ENCODE results near the gene TAS2R40. TPM values are rescaled to one million over a fixed set of nuclear protein-coding genes. Genes with fewer than 3 reads are reported as not detected.

Gene TAS2R40
- total RNA-seq, 1 experiment from 2014 or later = not detected

DNA sequence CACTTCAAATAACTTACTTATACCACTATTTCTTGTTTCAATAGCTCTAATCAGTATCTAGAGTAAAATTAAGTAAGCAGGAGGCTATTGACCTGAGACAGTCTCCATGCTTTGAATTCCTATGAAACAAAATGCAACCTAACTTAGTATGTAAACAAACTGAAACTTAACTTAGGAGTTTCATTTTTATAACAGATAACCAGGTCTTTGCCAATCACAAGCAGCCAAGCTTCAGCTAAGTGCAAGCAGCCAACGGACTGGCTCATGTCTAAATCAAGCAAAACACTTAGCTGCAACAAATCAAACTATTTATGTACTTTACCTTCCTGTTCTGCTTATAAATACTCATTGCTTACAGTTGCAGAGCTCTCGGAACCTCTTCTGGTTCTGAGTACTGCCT lies 37.0 kb downstream of the TAS2R40 start:
- POLR2A ChIA-PET (ENCODE audit: unreplicated experiment) = no interaction called here

DNA sequence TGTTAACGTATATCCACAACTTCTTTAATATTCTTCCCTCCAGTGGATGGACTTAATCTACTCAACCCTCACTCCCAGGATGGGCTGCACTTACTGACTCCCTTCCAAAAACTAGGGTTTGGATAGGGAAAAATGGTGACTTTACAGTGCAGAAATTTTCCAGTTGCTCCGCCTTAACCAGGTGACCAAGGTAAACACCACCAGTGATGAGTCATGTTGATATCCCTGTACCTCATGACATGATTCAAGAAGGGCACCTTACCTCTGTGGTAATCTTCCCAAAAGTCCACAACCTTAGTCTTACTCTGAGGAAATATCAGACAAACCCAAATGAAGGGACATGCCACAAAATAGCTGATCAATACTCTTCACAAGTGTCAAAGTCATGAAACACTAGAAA lies 37.9 kb downstream of the TAS2R40 start:
- H3K79me2 ChIP-seq (ENCODE audit: low read length) = peaks cover 16% of the 10 kb centered on the region
- H3K27me3 ChIP-seq (ENCODE audit: low read length) = no peaks in the 10 kb centered on the region
- peaks cover 49% of the 10 kb centered on the region for H3K4me1 ChIP-seq (ENCODE audit: insufficient read depth, low read length)
- intact Hi-C loops (cut with micrococcal nuclease) = no loop called here
- no peak overlapping the region for H3K9ac ChIP-seq (ENCODE audit: low read length)
- H3K4me3 ChIP-seq (ENCODE audit: low read length) = no peak overlapping the region
- ATAC-seq = peak; percentile 27
- no TSS peak for BruUV-seq (replicated peaks)
- ChIA-PET POLR2A (ENCODE audit: unreplicated experiment) (no interaction called here), CTCF (no interaction called here)
- H3K36me3 ChIP-seq (ENCODE audit: low read depth, low read length) = no peaks in the 10 kb centered on the region
- H3K9me3 ChIP-seq (ENCODE audit: low read length) = no peaks in the 10 kb centered on the region
- H3K27ac ChIP-seq (ENCODE audit: low read length) = peak overlapping the region; percentile 18
- DNase-seq = peak; percentile 70
- TF ChIP-seq, protein P1, sequence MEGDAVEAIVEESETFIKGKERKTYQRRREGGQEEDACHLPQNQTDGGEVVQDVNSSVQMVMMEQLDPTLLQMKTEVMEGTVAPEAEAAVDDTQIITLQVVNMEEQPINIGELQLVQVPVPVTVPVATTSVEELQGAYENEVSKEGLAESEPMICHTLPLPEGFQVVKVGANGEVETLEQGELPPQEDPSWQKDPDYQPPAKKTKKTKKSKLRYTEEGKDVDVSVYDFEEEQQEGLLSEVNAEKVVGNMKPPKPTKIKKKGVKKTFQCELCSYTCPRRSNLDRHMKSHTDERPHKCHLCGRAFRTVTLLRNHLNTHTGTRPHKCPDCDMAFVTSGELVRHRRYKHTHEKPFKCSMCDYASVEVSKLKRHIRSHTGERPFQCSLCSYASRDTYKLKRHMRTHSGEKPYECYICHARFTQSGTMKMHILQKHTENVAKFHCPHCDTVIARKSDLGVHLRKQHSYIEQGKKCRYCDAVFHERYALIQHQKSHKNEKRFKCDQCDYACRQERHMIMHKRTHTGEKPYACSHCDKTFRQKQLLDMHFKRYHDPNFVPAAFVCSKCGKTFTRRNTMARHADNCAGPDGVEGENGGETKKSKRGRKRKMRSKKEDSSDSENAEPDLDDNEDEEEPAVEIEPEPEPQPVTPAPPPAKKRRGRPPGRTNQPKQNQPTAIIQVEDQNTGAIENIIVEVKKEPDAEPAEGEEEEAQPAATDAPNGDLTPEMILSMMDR (conservative IDR thresholded peaks at IDR 0.05; ENCODE audit: low read depth, low read length) = no peak
- no peak for TF ChIP-seq EZH2phosphoT487 (IDR thresholded peaks at IDR 0.05; ENCODE audit: borderline replicate concordance, low read length)
- TF ChIP-seq EZH2 (IDR thresholded peaks at IDR 0.05; ENCODE audit: low read length, unreplicated experiment) = no peak
- peak overlapping the region; percentile 56 for H3K4me2 ChIP-seq (ENCODE audit: low read length)
- H3K9me2 ChIP-seq (replicated peaks; ENCODE audit: low read length) = no peaks in the 10 kb centered on the region
- H3F3A ChIP-seq (ENCODE audit: low read length, unreplicated experiment) = no peaks in the 10 kb centered on the region
- H2AFZ ChIP-seq (ENCODE audit: low read length) = no peak overlapping the region
- no peaks in the 10 kb centered on the region for H4K20me1 ChIP-seq (ENCODE audit: low read length)

More for the DNA sequence above, 37.0 kb downstream of the TAS2R40 start:
- ATAC-seq = no peak
- Histone ChIP-seq H3K4me1 (ENCODE audit: insufficient read depth, low read length) (peaks cover 41% of the 10 kb centered on the region), H3K27me3 (ENCODE audit: low read length) (no peaks in the 10 kb centered on the region), H4K20me1 (ENCODE audit: low read length) (no peaks in the 10 kb centered on the region), H3K9me2 (replicated peaks; ENCODE audit: low read length) (no peaks in the 10 kb centered on the region), H3K9ac (ENCODE audit: low read length) (no peak overlapping the region), H3K36me3 (ENCODE audit: low read depth, low read length) (no peaks in the 10 kb centered on the region), H3K27ac (ENCODE audit: low read length) (no peak overlapping the region), H3K4me3 (ENCODE audit: low read length) (no peak overlapping the region), H2AFZ (ENCODE audit: low read length) (no peak overlapping the region), H3K9me3 (ENCODE audit: low read length) (no peaks in the 10 kb centered on the region), H3F3A (ENCODE audit: low read length, unreplicated experiment) (no peaks in the 10 kb centered on the region), H3K79me2 (ENCODE audit: low read length) (peaks cover 7% of the 10 kb centered on the region), H3K4me2 (ENCODE audit: low read length) (0 out of 2 replicates have a peak overlapping the region, but pooled peaks have one; percentile 27)
- BruUV-seq (replicated peaks) = no TSS peak
- TF ChIP-seq, protein P1 (conservative IDR thresholded peaks at IDR 0.05; ENCODE audit: low read depth, low read length) = no peak
- no peak for TF ChIP-seq EZH2 (IDR thresholded peaks at IDR 0.05; ENCODE audit: low read length, unreplicated experiment)
- TF ChIP-seq EZH2phosphoT487 (IDR thresholded peaks at IDR 0.05; ENCODE audit: borderline replicate concordance, low read length) = no peak
- CTCF ChIA-PET = no interaction called here
- intact Hi-C loops (cut with micrococcal nuclease) = no loop called here
- no peak for DNase-seq

DNA sequence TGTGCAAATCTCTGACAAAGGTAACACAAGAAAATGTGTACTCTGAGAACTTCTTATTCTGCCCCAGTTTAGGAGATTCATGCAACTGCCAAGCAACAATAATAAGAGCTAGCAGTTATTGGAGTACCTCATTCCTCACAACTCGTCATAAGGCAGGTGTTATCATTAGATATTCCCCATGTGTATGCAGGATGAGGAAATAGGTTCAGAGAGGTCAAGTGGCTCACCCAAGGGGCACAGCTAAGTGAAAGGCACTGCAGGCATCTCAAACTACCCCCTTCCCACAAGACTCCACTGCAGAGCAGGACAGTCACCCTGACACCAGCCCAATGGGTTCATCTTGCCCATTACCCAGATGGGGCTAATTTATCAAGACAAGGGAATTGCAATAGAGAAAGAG lies 40.1 kb downstream of the TAS2R40 start:
- H3K36me3 ChIP-seq (ENCODE audit: low read depth, low read length) = 0 out of 2 replicates have a peak, but pooled peaks cover 3% of the 10 kb centered on the region
- no peak for DNase-seq
- peaks cover 47% of the 10 kb centered on the region for H3K4me1 ChIP-seq (ENCODE audit: insufficient read depth, low read length)
- TF ChIP-seq EZH2 (IDR thresholded peaks at IDR 0.05; ENCODE audit: low read length, unreplicated experiment) = no peak
- no peak for TF ChIP-seq EZH2phosphoT487 (IDR thresholded peaks at IDR 0.05; ENCODE audit: borderline replicate concordance, low read length)
- H3K27ac ChIP-seq (ENCODE audit: low read length) = no peak overlapping the region
- H3K79me2 ChIP-seq (ENCODE audit: low read length) = peaks cover 24% of the 10 kb centered on the region
- H3K27me3 ChIP-seq (ENCODE audit: low read length) = no peaks in the 10 kb centered on the region
- no peaks in the 10 kb centered on the region for H3K9me2 ChIP-seq (replicated peaks; ENCODE audit: low read length)
- intact Hi-C loops (cut with micrococcal nuclease) = loop anchor here (2.0 kb wide), 1 partner anchor 17 kb away; no protein-coding TSS in a partner anchor
- no peak for ATAC-seq
- H3K9ac ChIP-seq (ENCODE audit: low read length) = no peak overlapping the region
- BruUV-seq (replicated peaks) = no TSS peak
- ChIA-PET POLR2A (ENCODE audit: unreplicated experiment) (no interaction called here), CTCF (no interaction called here)
- no peaks in the 10 kb centered on the region for H4K20me1 ChIP-seq (ENCODE audit: low read length)
- H3K9me3 ChIP-seq (ENCODE audit: low read length) = no peaks in the 10 kb centered on the region
- H2AFZ ChIP-seq (ENCODE audit: low read length) = no peak overlapping the region
- no peak overlapping the region for H3K4me2 ChIP-seq (ENCODE audit: low read length)
- no peaks in the 10 kb centered on the region for H3F3A ChIP-seq (ENCODE audit: low read length, unreplicated experiment)
- H3K4me3 ChIP-seq (ENCODE audit: low read length) = no peak overlapping the region

Data from PC-3 (cell line).